Measurements from ENCODE around the gene SNRNP35.

DNA sequence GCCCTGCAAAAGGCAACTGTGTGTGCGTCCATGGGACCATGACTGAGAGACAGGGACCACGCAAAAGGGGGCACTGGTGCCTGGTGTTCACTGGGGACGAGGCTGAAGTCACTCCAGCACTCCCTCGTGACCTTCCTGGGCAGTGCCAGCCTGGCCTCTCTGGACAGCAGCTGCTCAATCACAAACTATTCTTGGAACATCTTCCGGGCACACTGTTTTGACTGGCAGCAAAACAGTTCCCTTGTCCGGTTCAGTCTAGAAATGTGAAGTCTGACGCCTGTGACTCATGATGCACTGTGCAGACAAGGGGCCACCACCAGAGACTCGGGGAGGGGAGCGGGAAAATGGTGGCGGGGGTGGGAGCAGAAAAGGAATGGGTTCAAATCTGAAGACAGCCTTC is 20.8 kb downstream of the SNRNP35 start:
- TF ChIP-seq CTCF (IDR thresholded peaks at IDR 0.05; ENCODE audit: low read depth, low read length) (no peak), POLR2A (IDR thresholded peaks at IDR 0.05; ENCODE audit: extremely low read depth, insufficient read length) (no peak)
